IgD-negative memory B cell (primary cell): ENCODE data around the gene GPR15LG. TPM values are rescaled to one million over a fixed set of nuclear protein-coding genes. Genes with fewer than 3 reads are reported as not detected.

Experiments
- H3K27ac Mint-ChIP-seq, 3 donors: one replicate each; pipeline ENCODE4 v1.8.0; 2020 to 2022; ENCODE audit warnings: mild to moderate bottlenecking in 3 of 3, mixed read lengths in 3 of 3, moderate library complexity in 1 of 3
- H3K27me3 Mint-ChIP-seq: one replicate; pipeline ENCODE4 v1.8.0; 2021; ENCODE audit warnings: mixed read lengths
- H3K36me3 Mint-ChIP-seq: one replicate; pipeline ENCODE4 v1.8.0; 2020; ENCODE audit warnings: mild to moderate bottlenecking, mixed read lengths
- H3K4me1 Mint-ChIP-seq, 3 donors: one replicate each; pipeline ENCODE4 v1.8.0; 2020 to 2022; ENCODE audit warnings: mixed read lengths in 3 of 3, mild to moderate bottlenecking in 1 of 3
- H3K4me3 Mint-ChIP-seq, 4 donors: one replicate each; pipeline ENCODE4 v1.8.0; 2020 to 2022; ENCODE audit warnings: mild to moderate bottlenecking in 4 of 4, mixed read lengths in 4 of 4, moderate library complexity in 3 of 4
- H3K9me3 Mint-ChIP-seq, 3 donors: one replicate each; pipeline ENCODE4 v1.8.0; 2020 to 2021; ENCODE audit warnings: mixed read lengths in 3 of 3, mild to moderate bottlenecking in 1 of 3
- polyA plus RNA-seq: library from polyadenylated mRNA; unstranded; fragments of 300-500 nt; fragmentation: Illumina TruSeq; gene quantifications from one replicate; pipeline ENCODE4 v1.2.3, GENCODE V29; 2021

Gene GPR15LG
- polyA plus RNA-seq, 1 donor from 2014 or later = not detected

GRCh38 chr10:84205853-84206525 is 32.4 kb downstream of the GPR15LG start:
- H3K4me3 Mint-ChIP-seq = no peak overlapping the region
- no peaks in the 10 kb centered on the region for H3K36me3 Mint-ChIP-seq
- H3K9me3 Mint-ChIP-seq = no peaks in the 10 kb centered on the region
- H3K27me3 Mint-ChIP-seq = peaks cover 4% of the 10 kb centered on the region
- H3K27ac Mint-ChIP-seq = no peak overlapping the region
- H3K4me1 Mint-ChIP-seq = peaks cover 0 to 3% (median 0%) of the 10 kb centered on the region in 3 donors

- no peaks in the 10 kb centered on the region for H3K9me3 Mint-ChIP-seq
- H3K27me3 Mint-ChIP-seq = peaks cover 4% of the 10 kb centered on the region
- no peak overlapping the region for H3K27ac Mint-ChIP-seq
Measured at GRCh38 chr10:84208023-84208422, 34.4 kb downstream of the GPR15LG start.

GRCh38 chr10:84211566-84211965 is 38.0 kb downstream of the GPR15LG start:
- Mint-ChIP-seq H3K9me3 (no peaks in the 10 kb centered on the region), H3K36me3 (no peaks in the 10 kb centered on the region), H3K4me3 (no peak overlapping the region), H3K27ac (peak overlapping the region in 1 of 3 donors; percentile 19), H3K4me1 (no peaks in the 10 kb centered on the region), H3K27me3 (peaks cover 4% of the 10 kb centered on the region)

More at GRCh38 chr10:84208023-84208422, 34.4 kb downstream of the GPR15LG start:
- peaks cover 0 to 3% (median 0%) of the 10 kb centered on the region in 3 donors for H3K4me1 Mint-ChIP-seq
- H3K36me3 Mint-ChIP-seq = no peaks in the 10 kb centered on the region
- no peak overlapping the region for H3K4me3 Mint-ChIP-seq

GRCh38 chr10:84212014-84212413 is 38.4 kb downstream of the GPR15LG start:
- Mint-ChIP-seq H3K27ac (no peak overlapping the region), H3K4me3 (no peak overlapping the region), H3K27me3 (peaks cover 4% of the 10 kb centered on the region), H3K36me3 (no peaks in the 10 kb centered on the region), H3K9me3 (no peaks in the 10 kb centered on the region), H3K4me1 (no peaks in the 10 kb centered on the region)

GRCh38 chr10:84213076-84213475 is 39.5 kb downstream of the GPR15LG start:
- Mint-ChIP-seq H3K27ac (peak overlapping the region in 1 of 3 donors; percentile 59), H3K4me3 (no peak overlapping the region), H3K9me3 (no peaks in the 10 kb centered on the region), H3K4me1 (no peaks in the 10 kb centered on the region), H3K27me3 (peaks cover 4% of the 10 kb centered on the region), H3K36me3 (no peaks in the 10 kb centered on the region)

- no peaks in the 10 kb centered on the region for H3K4me1 Mint-ChIP-seq
- peaks cover 0 to under 1% (median 0%) of the 10 kb centered on the region in 3 donors for H3K9me3 Mint-ChIP-seq
- peak overlapping the region in 3 of 4 donors; percentile 2 to 41 (median 33) for H3K4me3 Mint-ChIP-seq
- H3K27me3 Mint-ChIP-seq = peaks cover 4% of the 10 kb centered on the region
- H3K27ac Mint-ChIP-seq = no peak overlapping the region
- H3K36me3 Mint-ChIP-seq = no peaks in the 10 kb centered on the region
Measured at GRCh38 chr10:84214046-84214572, 40.5 kb downstream of the GPR15LG start.

GRCh38 chr10:84214612-84215235 is 41.1 kb downstream of the GPR15LG start:
- peak overlapping the region in 3 of 4 donors; percentile 2 to 41 (median 33) for H3K4me3 Mint-ChIP-seq
- H3K27ac Mint-ChIP-seq = peak overlapping the region in 1 of 3 donors; percentile 71
- H3K36me3 Mint-ChIP-seq = no peaks in the 10 kb centered on the region

GRCh38 chr10:84216834-84217233 is 43.2 kb downstream of the GPR15LG start:
- Mint-ChIP-seq H3K9me3 (peaks cover 3 to 6% (median 5%) of the 10 kb centered on the region in 3 donors), H3K27me3 (peaks cover 2% of the 10 kb centered on the region), H3K36me3 (no peaks in the 10 kb centered on the region), H3K27ac (no peak overlapping the region), H3K4me1 (no peaks in the 10 kb centered on the region), H3K4me3 (no peak overlapping the region)

More at GRCh38 chr10:84214612-84215235, 41.1 kb downstream of the GPR15LG start:
- H3K27me3 Mint-ChIP-seq = peaks cover 2% of the 10 kb centered on the region
- H3K4me1 Mint-ChIP-seq = no peaks in the 10 kb centered on the region
- H3K9me3 Mint-ChIP-seq = peaks cover 3 to 6% (median 5%) of the 10 kb centered on the region in 3 donors

GRCh38 chr10:84217746-84218145 is 44.1 kb downstream of the GPR15LG start:
- Mint-ChIP-seq H3K27ac (no peak overlapping the region), H3K4me1 (no peaks in the 10 kb centered on the region), H3K36me3 (no peaks in the 10 kb centered on the region), H3K27me3 (peaks cover 2% of the 10 kb centered on the region), H3K9me3 (peaks cover 3 to 6% (median 5%) of the 10 kb centered on the region in 3 donors), H3K4me3 (no peak overlapping the region)

- no peaks in the 10 kb centered on the region for H3K4me1 Mint-ChIP-seq
- H3K27ac Mint-ChIP-seq = no peak overlapping the region
Measured at GRCh38 chr10:84221916-84222315, 48.3 kb downstream of the GPR15LG start.

GRCh38 chr10:84224411-84225028 is 50.9 kb downstream of the GPR15LG start:
- Mint-ChIP-seq H3K27ac (no peak overlapping the region), H3K4me1 (no peaks in the 10 kb centered on the region), H3K36me3 (no peaks in the 10 kb centered on the region), H3K9me3 (peaks cover 2 to 4% (median 2%) of the 10 kb centered on the region in 3 donors), H3K27me3 (peaks cover 4% of the 10 kb centered on the region), H3K4me3 (no peak overlapping the region)

More at GRCh38 chr10:84221916-84222315, 48.3 kb downstream of the GPR15LG start:
- no peak overlapping the region for H3K4me3 Mint-ChIP-seq
- H3K36me3 Mint-ChIP-seq = no peaks in the 10 kb centered on the region
- peaks cover 3% of the 10 kb centered on the region for H3K27me3 Mint-ChIP-seq
- peaks cover 3 to 6% (median 5%) of the 10 kb centered on the region in 3 donors for H3K9me3 Mint-ChIP-seq

GRCh38 chr10:84225427-84226173 is 52.0 kb downstream of the GPR15LG start, which contains the start of gene LRIT2:
Gene LRIT2, minus strand, starts transcription at chr10:84225544. Its CDS starts 24 bp downstream, at chr10:84225520.
- no peaks in the 10 kb centered on the region for H3K4me1 Mint-ChIP-seq
- H3K27ac Mint-ChIP-seq = no peak within 1 kb of the TSS
- no peaks in the 10 kb centered on the region for H3K36me3 Mint-ChIP-seq
- H3K27me3 Mint-ChIP-seq = peaks cover 4% of the 10 kb centered on the region
- no peak within 1 kb of the TSS for H3K4me3 Mint-ChIP-seq
- H3K9me3 Mint-ChIP-seq = peaks cover 0 to 4% (median 0%) of the 10 kb centered on the region in 3 donors

- no peaks in the 10 kb centered on the region for H3K36me3 Mint-ChIP-seq
- peaks cover 5% of the 10 kb centered on the region for H3K27me3 Mint-ChIP-seq
- H3K4me1 Mint-ChIP-seq = no peaks in the 10 kb centered on the region
- peaks cover 0 to 4% (median 0%) of the 10 kb centered on the region in 3 donors for H3K9me3 Mint-ChIP-seq
- H3K27ac Mint-ChIP-seq = no peak overlapping the region
- H3K4me3 Mint-ChIP-seq = no peak overlapping the region
Measured at GRCh38 chr10:84226616-84227015, 53.0 kb downstream of the GPR15LG start.

- Mint-ChIP-seq H3K4me1 (no peaks in the 10 kb centered on the region), H3K4me3 (no peak overlapping the region), H3K27me3 (peaks cover 7% of the 10 kb centered on the region), H3K27ac (no peak overlapping the region), H3K36me3 (no peaks in the 10 kb centered on the region), H3K9me3 (peaks cover 0 to 4% (median 0%) of the 10 kb centered on the region in 3 donors)
Measured at GRCh38 chr10:84227810-84228209, 54.2 kb downstream of the GPR15LG start.
